ENCODE measurements around the gene SEMA3G. TPM values are rescaled to one million over a fixed set of nuclear protein-coding genes. Genes with fewer than 3 reads are reported as not detected.

Gene SEMA3G
- total RNA-seq, 1 experiment from 2014 or later: 1.6 TPM

DNA sequence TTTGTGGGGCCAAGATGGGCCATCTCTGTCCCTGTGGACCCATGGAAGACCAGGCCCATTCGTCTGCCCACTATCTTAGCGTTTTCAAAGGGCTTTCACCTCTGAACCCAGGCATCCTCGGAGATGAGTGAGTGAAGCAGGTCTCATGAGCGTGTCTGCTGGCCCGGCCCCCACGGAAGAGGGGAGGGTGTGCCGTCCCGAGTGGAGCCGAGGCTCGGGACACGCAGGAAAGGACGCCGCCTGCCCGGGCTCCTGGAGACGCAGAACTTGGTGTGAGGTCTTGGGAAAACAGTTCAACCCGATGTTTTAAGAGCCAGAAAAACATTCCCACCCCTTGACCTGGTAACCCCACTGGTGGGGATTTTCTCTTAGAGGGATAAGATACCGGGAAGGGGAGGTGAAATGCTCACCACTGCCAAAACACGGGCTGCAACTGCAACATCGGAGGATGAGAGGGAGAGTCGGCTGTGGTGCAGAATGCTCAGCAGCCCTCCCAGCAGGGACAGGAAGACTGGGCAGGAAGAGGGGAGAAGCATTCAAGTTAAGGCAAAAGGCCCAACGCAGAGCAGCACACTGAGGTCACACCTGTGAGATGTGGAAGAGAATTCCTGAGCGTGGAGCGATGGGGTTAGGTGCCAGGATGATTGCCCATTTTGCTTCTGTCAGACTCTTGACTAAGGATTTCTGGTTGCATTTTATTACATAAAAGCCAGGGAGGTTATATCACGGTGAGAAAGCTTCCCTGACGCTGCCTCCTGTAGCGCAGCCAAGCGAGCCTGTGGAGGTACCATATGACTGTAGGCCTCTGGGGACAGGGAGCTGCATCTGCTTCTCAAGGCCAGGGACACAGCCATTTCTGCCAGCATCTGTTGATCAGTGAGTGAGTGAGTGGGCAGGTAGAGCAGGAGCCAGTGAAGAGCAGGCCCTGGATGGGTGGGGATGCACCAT, 36.1 kb upstream of the SEMA3G start:
- TF ChIP-seq, protein P1, sequence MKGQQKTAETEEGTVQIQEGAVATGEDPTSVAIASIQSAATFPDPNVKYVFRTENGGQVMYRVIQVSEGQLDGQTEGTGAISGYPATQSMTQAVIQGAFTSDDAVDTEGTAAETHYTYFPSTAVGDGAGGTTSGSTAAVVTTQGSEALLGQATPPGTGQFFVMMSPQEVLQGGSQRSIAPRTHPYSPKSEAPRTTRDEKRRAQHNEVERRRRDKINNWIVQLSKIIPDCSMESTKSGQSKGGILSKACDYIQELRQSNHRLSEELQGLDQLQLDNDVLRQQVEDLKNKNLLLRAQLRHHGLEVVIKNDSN (CRISPR knock-in tag; IDR thresholded peaks at IDR 0.05): no peak
- TF ChIP-seq GTF2I (CRISPR knock-in tag; conservative IDR thresholded peaks at IDR 0.05) (no peak), ATF1 (CRISPR knock-in tag; IDR thresholded peaks at IDR 0.05) (no peak), GRHL2 (CRISPR knock-in tag; IDR thresholded peaks at IDR 0.05; ENCODE audit: insufficient replicate concordance, severe bottlenecking) (no peak), ELF4 (CRISPR knock-in tag; IDR thresholded peaks at IDR 0.05; ENCODE audit: low read depth) (no peak), NR3C1 (CRISPR knock-in tag; conservative IDR thresholded peaks at IDR 0.05; ENCODE audit: low read depth) (no peak), IRF2 (CRISPR knock-in tag; IDR thresholded peaks at IDR 0.05; ENCODE audit: borderline replicate concordance, low read depth) (no peak), SMAD4 (CRISPR knock-in tag; IDR thresholded peaks at IDR 0.05) (no peak), ESRRA (CRISPR knock-in tag; IDR thresholded peaks at IDR 0.05; ENCODE audit: borderline replicate concordance) (no peak), ZNF263 (CRISPR knock-in tag; IDR thresholded peaks at IDR 0.05; ENCODE audit: low read depth) (no peak), OVOL2 (CRISPR knock-in tag; IDR thresholded peaks at IDR 0.05; ENCODE audit: borderline replicate concordance) (no peak), JAZF1 (CRISPR knock-in tag; IDR thresholded peaks at IDR 0.05) (no peak), NR2C2 (CRISPR knock-in tag; IDR thresholded peaks at IDR 0.05) (no peak)
- TF ChIP-seq, protein P2, sequence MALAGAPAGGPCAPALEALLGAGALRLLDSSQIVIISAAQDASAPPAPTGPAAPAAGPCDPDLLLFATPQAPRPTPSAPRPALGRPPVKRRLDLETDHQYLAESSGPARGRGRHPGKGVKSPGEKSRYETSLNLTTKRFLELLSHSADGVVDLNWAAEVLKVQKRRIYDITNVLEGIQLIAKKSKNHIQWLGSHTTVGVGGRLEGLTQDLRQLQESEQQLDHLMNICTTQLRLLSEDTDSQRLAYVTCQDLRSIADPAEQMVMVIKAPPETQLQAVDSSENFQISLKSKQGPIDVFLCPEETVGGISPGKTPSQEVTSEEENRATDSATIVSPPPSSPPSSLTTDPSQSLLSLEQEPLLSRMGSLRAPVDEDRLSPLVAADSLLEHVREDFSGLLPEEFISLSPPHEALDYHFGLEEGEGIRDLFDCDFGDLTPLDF (CRISPR knock-in tag; IDR thresholded peaks at IDR 0.05): no peak
- TF ChIP-seq, protein P3, sequence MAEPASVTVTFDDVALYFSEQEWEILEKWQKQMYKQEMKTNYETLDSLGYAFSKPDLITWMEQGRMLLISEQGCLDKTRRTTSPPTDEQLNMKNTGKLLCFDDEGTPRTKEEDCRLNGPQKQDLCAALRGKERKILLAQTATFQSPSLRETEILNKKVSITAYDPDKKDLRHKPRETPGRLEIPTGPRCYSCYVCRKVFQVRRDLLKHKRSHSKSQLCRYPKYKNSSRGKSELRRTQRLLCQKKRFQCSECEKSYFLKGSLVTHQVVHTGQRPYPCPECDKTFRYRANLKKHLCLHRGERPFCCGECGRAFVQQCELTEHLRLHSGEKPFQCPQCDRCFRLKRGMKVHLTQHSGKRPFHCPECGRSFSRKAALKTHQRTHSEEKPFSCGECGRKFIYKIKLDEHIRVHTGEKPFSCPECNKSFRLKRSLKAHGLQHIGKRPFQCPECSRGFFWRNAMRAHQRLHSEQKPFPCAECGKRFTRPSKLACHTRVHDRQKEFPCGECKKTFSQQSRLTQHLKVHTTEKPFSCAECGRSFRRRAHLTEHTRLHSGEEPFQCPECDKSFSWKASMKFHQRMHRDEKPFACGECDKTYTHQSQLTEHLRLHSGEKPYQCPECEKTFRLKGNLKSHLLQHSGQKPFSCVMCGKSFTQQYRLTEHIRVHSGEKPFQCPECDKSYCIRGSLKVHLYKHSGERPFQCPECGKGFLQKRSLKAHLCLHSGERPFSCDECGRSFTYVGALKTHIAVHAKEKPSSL (CRISPR knock-in tag; conservative IDR thresholded peaks at IDR 0.05): no peak
- TF ChIP-seq, protein P4, sequence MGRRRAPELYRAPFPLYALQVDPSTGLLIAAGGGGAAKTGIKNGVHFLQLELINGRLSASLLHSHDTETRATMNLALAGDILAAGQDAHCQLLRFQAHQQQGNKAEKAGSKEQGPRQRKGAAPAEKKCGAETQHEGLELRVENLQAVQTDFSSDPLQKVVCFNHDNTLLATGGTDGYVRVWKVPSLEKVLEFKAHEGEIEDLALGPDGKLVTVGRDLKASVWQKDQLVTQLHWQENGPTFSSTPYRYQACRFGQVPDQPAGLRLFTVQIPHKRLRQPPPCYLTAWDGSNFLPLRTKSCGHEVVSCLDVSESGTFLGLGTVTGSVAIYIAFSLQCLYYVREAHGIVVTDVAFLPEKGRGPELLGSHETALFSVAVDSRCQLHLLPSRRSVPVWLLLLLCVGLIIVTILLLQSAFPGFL (CRISPR knock-in tag; IDR thresholded peaks at IDR 0.05; ENCODE audit: borderline replicate concordance): no peak
- TF ChIP-seq, protein P5, sequence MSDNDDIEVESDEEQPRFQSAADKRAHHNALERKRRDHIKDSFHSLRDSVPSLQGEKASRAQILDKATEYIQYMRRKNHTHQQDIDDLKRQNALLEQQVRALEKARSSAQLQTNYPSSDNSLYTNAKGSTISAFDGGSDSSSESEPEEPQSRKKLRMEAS (CRISPR knock-in tag; IDR thresholded peaks at IDR 0.05): no peak
- TF ChIP-seq, protein P6, sequence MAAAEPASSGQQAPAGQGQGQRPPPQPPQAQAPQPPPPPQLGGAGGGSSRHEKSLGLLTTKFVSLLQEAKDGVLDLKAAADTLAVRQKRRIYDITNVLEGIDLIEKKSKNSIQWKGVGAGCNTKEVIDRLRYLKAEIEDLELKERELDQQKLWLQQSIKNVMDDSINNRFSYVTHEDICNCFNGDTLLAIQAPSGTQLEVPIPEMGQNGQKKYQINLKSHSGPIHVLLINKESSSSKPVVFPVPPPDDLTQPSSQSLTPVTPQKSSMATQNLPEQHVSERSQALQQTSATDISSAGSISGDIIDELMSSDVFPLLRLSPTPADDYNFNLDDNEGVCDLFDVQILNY (CRISPR knock-in tag; IDR thresholded peaks at IDR 0.05): no peak
- POLR2A ChIA-PET: no interaction called here
- no peak for DNase-seq (ENCODE audit: low spot score)
- Mint-ChIP-seq H3K4me3 (no peak overlapping the region), H3K27me3 (ENCODE audit: low read depth) (no peaks in the 10 kb centered on the region), H3K4me1 (no peaks in the 10 kb centered on the region), H3K27ac (peak overlapping the region; percentile 50; the same call in 1 of the 2 replicates), H3K9me3 (no peaks in the 10 kb centered on the region), H3K36me3 (peaks cover 55% of the 10 kb centered on the region)
- CTCF ChIA-PET: interaction anchor here (0.7 to 2.5 kb wide), 8 partner anchors 10 to 204 kb away, joined by 3 to 12 read pairs (median 6); partner anchors contain the start of genes PBRM1, STAB1 and UQCC5
- no peak for ATAC-seq
